HG03439 (cell line): ENCODE data around the gene EXOC3.
"Not testable (repeated sequence)": the region's sequence is repeated elsewhere in the genome, so short reads cannot be mapped to it uniquely, and the experiment has no call there.

ENCODE experiments used
- ATAC-seq: cut with Tn5 transposase; IDR thresholded peaks from one replicate; pipeline ENCODE4 v1.9.1; 2021; ENCODE audit warnings: mild to moderate bottlenecking, moderate library complexity; ENCODE audit not compliant: unreplicated experiment

EXOC3 gene

GRCh38 chr5:484556-484955 is 41.6 kb downstream of the EXOC3 start:
- ATAC-seq = no peak

GRCh38 chr5:485113-485945 is 42.4 kb downstream of the EXOC3 start:
- no peak for ATAC-seq

DNA sequence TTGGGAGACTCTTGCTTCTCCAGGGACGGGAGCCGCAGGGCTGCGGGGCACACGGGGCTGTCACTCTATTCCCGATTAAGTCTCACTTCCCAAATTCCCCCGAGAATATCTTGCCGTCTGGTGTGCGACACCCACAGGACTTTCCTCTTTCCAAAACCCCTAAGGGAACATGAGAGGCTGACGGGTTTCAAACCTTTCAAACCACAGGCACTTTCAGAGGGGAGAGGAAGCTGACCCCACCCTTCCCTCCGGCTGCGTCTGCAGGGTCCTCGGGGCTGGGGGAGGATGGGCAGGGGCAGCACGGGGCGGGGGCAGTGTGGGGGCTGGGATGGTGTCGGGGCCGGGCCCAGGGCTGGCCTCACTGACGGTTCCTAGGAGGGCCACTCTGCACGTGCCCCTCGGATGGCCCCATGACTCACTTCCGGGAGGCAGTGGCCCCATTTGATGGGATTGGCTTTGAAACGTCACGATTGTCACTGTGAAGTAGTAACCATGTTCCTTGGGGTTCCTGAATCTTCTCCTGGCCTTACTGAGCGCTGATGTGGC is 43.0 kb downstream of the EXOC3 start:
- ATAC-seq = no peak

- ATAC-seq = not testable (repeated sequence)
Observed at GRCh38 chr5:486597-486996, 43.6 kb downstream of the EXOC3 start.

GRCh38 chr5:488241-488640 is 45.3 kb downstream of the EXOC3 start:
- no peak for ATAC-seq

DNA sequence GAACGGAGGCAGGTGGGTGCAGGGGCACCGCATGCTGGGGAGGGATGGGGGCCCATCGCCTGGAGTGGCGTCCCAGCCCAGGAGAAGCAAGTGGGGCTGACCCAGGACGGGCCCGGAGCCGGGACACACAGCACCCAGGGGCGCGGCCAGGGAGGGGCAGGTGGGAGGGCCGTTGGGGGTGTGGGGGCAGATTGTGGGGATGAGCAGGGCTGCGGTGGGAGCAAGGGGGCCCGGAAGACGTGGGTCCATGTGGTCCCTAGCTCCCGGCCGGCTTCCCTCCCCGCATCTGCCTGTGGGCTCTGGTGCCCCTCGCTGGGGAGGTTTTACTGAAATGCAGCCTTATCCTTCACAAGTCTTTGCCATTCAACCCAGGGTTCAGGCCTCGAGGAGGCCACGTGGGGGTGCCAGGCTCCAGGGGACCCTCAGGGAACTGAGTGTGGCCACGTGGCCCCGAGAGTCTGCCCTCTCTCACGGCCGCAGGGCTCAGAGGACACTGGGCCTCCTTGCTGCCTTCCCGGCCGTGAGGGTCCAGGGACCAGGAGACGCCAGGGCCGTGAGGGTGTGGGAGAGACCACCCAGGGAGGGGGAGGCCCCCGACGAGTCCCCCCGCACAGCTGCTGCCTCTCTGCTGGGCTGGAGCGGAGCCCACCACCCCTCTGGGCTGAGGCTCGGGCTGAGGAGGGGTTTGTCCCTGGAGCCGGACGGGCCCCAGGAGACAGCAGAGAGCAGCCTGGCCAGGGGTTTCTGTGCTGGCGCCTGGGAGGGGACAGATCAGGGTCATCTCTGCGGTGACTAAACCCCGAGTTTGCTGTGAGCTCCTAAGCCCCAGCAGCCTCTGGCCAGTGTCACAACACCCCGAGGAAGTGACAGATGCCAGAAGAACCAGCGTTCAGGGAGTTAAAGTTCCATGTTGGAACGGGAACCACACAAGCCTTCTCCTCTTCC is 46.0 kb downstream of the EXOC3 start:
- no peak for ATAC-seq

DNA sequence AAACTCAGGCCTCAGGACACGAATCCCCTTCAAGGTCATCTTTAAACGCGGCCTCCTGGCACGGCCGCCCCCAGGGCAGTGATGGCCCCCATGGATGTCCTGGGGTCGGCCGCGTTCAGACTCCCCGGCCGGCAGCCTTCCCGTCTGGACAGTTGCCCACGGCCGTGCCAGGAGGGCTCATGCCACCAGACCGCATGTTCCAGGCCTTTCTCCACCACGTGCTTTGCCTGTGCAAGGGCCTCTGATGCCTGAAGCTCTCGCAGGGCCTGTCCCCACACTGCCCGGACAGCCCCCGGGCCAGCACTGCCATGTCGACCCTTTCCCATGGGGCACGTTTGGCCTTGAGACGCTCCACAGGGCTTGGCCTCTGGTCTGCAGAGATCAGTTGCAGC is 46.7 kb downstream of the EXOC3 start:
- no peak for ATAC-seq

- ATAC-seq = no peak
Observed at GRCh38 chr5:490116-491106, 47.4 kb downstream of the EXOC3 start.

DNA sequence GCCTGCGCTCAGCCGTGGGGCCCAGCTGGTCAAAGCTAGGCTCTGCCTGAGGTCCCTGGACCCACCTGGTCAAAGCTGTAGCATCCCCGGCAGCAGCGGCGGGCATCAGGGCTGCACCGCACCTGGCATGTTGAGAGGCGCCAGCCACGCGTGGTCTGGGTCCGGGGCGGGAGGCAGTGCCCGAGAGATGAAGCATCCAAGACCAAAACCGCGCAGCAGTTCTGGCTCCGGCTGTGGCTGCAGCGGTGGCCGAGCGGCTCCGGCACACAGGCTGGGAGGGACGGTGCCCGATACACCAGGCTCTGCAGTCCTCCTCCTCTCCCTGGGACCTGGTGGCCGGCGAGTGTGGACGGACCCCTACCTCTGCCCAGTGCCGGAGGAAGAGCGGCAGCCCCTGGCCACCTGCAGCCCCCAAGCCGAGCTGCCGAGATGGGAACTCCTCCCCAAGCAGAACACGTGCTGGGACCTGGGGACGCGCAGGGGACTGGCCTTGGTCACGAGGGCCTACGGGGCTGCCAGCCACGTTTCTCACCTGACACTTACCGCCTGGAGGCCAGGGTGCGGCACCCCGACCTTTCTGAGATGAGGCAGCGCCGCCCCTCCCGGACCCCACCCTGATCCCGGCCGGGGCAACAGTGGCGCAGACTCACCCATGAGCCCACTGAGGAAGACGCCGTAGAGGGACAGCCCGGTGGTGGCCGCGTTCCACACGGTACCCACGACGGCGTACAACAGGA is 48.3 kb downstream of the EXOC3 start:
- no peak for ATAC-seq

DNA sequence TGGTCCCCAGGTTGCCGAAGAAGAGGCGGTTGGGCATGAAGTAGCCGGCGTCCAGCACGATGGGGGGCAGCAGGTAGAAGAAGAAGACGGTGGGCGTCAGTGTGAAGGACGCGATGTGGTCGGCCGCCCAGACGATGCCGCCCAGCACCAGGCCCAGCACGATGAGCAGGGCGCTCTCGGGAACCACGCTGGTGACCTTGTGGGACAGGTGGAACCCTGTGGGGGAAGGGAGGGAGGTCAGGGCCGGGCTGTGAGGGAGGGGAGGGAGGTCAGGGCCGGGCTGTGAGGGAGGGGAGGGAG is 48.8 kb downstream of the EXOC3 start:
- ATAC-seq = no peak

GRCh38 chr5:492314-492893 is 49.4 kb downstream of the EXOC3 start:
- no peak for ATAC-seq

DNA sequence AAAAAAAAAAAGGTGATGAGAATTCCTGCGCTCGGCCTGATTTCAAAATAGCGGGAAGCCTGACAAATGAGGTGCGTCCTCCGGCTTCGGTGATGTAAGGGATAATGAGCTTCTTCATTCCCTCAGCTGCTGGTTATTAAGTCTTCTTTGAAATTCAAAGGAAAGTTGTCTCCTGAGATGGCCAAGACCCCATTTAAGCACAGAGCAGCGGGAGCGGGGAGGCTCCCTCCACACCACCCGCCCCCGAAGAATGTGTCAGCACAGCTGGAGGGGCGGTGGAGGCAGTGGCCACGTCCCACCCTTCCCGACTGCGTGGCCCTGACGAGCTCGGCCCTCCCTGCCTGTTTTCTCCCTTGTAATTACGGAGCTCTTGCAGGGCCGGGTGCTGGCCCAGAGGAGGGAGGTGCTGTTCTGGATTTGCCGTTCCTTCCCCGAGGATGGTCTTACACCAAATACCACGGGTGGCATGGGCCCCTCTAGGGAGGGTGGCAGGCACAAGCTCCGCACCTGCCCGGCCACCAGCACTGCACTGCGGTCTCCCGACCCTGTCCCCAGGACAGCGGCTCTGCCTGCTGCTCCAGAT is 50.2 kb downstream of the EXOC3 start:
- no peak for ATAC-seq

- no peak for ATAC-seq
Observed at GRCh38 chr5:493758-494157, 50.8 kb downstream of the EXOC3 start.

DNA sequence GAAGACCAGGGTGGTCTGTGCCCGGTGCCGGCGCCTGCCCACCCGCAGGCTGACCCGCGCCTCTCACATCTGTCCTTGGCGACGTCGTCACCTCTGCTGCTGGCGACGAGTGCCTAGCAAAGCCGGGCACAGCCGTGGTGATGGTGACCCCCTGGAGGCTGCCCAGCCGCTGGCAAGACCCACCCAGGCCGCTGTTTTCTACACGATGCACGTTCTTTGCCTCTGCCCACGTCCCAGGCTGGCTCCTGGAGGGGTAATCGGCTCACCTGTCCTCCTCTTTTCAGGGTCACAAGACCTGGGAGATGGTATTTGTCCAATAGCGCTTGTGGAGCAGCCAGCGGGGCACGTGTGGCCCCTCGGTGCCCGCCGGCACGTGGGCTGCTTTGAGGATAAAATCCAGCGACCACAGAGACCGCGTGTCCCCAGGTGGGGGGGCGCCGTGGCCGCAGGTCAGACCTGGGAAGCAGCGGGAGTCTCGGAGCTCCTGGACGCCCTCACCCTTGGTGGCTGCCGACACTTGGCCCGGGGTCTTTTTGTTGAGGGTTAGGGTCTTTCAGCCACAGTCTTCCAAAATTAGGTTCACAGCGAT is 51.8 kb downstream of the EXOC3 start:
- no peak for ATAC-seq

- ATAC-seq = no peak
Observed at GRCh38 chr5:496028-496427, 53.1 kb downstream of the EXOC3 start.

- ATAC-seq = no peak
Observed at GRCh38 chr5:497090-497700, 54.2 kb downstream of the EXOC3 start.

GRCh38 chr5:497871-498509 is 55.0 kb downstream of the EXOC3 start:
- ATAC-seq = no peak
